Activated naive CD4-positive, alpha-beta T cell treated with anti-CD3 and anti-CD28 coated beads, Interleukin-2, amount 50 U/mL, for 24 hours (primary cell): Measurements from ENCODE around the gene FAM149B1.

ENCODE experiments used
- H3K27ac Mint-ChIP-seq: one replicate; pipeline ENCODE4 v1.8.0; 2021; ENCODE audit warnings: mild to moderate bottlenecking, mixed read lengths
- H3K27me3 Mint-ChIP-seq: one replicate; pipeline ENCODE4 v1.8.0; 2021; ENCODE audit warnings: mixed read lengths
- H3K36me3 Mint-ChIP-seq: one replicate; pipeline ENCODE4 v1.8.0; 2021; ENCODE audit warnings: mixed read lengths
- H3K4me1 Mint-ChIP-seq: one replicate; pipeline ENCODE4 v1.8.0; 2021; ENCODE audit warnings: mixed read lengths
- H3K4me3 Mint-ChIP-seq: one replicate; pipeline ENCODE4 v1.8.0; 2021; ENCODE audit warnings: mild to moderate bottlenecking, mixed read lengths
- H3K9me3 Mint-ChIP-seq: one replicate; pipeline ENCODE4 v1.8.0; 2021; ENCODE audit warnings: mixed read lengths

FAM149B1 gene

DNA sequence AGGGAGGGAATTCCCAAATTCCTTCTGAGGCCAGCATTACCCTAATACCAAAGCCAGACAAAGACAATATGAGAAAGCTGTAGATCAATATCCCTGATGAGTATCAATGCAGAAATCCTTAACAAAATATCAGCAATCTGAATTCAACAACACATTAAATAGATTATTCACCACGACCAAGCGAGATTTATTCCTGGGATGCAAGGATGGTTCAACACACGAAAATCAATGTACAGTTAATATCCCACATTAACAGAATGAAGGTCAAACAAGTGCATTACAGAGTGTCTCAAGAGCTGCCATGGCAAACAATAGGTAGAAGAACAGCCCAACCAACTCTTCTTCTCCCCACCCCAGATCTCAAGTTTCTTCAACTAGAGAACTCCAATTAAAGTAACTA lies 6.3 kb upstream of the FAM149B1 start:
- Mint-ChIP-seq H3K9me3 (no peaks in the 10 kb centered on the region), H3K27ac (no peak overlapping the region), H3K36me3 (peaks cover 15% of the 10 kb centered on the region), H3K4me1 (peaks cover 59% of the 10 kb centered on the region), H3K27me3 (no peaks in the 10 kb centered on the region), H3K4me3 (peak overlapping the region; percentile 31)

DNA sequence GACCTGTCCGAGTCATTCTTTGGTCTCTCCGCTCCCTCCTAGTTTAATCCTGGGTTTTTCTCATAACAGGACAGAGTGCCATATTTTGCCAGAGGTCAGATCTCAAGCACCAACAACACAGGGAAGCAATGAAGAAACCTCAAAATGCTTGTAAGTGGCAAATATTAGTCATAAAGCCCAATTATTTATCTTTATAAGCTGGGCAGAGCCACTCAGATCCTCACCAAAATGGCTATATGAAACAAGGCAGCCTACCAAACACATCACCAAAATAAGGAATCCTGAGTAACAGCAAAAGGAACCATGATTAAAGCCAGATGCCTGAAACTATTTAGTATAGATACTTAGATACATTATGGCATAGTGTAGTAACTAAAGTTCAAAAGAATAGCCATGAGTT lies 4.8 kb upstream of the FAM149B1 start:
- peak overlapping the region; percentile 87 for H3K27ac Mint-ChIP-seq
- no peaks in the 10 kb centered on the region for H3K27me3 Mint-ChIP-seq
- no peaks in the 10 kb centered on the region for H3K9me3 Mint-ChIP-seq
- H3K4me3 Mint-ChIP-seq = no peak overlapping the region
- H3K36me3 Mint-ChIP-seq = peaks cover 17% of the 10 kb centered on the region
- H3K4me1 Mint-ChIP-seq = peaks cover 72% of the 10 kb centered on the region

DNA sequence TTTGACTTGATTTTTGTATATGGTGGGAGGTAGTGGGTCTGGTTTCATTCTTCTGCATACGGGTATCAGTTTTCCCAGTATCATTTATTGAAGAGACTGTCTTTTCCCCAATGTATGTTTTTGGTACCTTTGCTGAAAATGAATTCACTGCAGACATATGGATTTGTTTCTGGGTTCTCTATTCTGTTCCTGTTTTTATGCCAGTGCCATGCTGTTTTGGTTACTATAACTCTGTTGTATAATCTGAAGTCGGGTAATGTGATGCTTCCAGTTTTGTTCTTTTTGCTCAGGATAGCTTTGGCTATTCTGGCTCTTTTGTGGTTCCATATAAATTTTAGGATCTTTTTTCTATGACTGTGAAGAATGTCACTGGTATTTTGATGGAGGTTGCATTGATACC lies 947 bp upstream of the FAM149B1 start:
- Mint-ChIP-seq H3K4me3 (peak overlapping the region; percentile 98), H3K4me1 (peaks cover 55% of the 10 kb centered on the region), H3K36me3 (peaks cover 12% of the 10 kb centered on the region), H3K27ac (peak overlapping the region; percentile 99), H3K9me3 (no peaks in the 10 kb centered on the region), H3K27me3 (no peaks in the 10 kb centered on the region)

DNA sequence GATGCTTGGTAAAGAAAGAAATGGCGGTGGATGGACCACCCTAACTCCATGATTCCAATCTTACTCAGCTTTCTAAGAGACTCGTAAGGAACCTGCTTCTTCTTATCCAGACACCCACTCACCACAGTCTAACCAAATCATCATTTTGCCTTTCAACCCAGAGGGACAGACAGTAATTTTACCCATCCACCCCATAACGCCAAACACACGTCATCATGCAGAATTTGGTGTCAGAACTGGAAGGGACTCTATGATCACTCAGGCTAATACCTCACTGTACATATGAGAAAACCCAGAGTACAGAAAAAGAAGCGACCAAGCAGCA lies 499 bp upstream of the FAM149B1 start:
- peaks cover 51% of the 10 kb centered on the region for H3K4me1 Mint-ChIP-seq
- no peaks in the 10 kb centered on the region for H3K9me3 Mint-ChIP-seq
- peak overlapping the region; percentile 99 for H3K27ac Mint-ChIP-seq
- no peaks in the 10 kb centered on the region for H3K27me3 Mint-ChIP-seq
- peaks cover 12% of the 10 kb centered on the region for H3K36me3 Mint-ChIP-seq
- H3K4me3 Mint-ChIP-seq = peak overlapping the region; percentile 98

DNA sequence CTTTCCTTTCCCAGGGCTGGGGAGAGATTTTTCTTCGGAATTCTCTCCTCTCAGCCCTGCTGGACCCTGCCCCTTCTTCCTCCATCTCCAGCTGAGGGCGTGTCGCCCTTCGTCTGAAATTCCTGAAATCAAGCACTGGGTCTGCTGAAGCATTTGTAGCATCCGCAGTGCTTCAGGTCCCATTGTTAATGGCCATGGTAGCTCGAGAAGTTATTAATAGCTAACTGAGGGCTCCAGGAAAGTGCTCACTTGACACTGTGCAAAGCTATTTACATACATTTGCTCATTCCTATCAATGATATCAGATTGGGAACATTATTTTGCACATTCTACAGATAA lies 515 bp downstream of the FAM149B1 start:
- peaks cover 12% of the 10 kb centered on the region for H3K36me3 Mint-ChIP-seq
- H3K4me3 Mint-ChIP-seq = peak overlapping the region; percentile 98
- H3K9me3 Mint-ChIP-seq = no peaks in the 10 kb centered on the region
- peak overlapping the region; percentile 92 for H3K27ac Mint-ChIP-seq
- no peaks in the 10 kb centered on the region for H3K27me3 Mint-ChIP-seq
- peaks cover 42% of the 10 kb centered on the region for H3K4me1 Mint-ChIP-seq

DNA sequence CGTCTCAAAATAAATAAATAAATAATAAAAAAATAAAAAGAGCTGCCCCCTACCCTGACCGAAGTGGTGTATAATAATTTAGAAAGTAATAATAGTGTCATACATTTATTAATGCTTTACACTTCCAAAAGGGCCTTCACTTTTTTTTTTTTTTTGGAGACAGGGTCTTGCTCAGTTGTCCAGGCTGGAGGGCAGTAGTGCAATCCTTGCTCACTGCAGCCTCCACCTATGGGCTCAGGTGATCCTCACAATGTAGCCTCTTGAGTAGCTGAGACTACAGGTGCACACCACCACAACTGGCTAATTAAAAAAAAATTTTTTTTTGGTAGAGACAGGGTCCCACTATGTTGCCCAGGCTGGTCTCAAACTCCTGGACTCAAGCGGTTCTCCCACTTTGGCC lies 1.4 kb downstream of the FAM149B1 start:
- Mint-ChIP-seq H3K4me1 (peaks cover 36% of the 10 kb centered on the region), H3K27me3 (no peaks in the 10 kb centered on the region), H3K36me3 (peaks cover 8% of the 10 kb centered on the region), H3K27ac (no peak overlapping the region), H3K4me3 (peak overlapping the region; percentile 19), H3K9me3 (no peaks in the 10 kb centered on the region)

DNA sequence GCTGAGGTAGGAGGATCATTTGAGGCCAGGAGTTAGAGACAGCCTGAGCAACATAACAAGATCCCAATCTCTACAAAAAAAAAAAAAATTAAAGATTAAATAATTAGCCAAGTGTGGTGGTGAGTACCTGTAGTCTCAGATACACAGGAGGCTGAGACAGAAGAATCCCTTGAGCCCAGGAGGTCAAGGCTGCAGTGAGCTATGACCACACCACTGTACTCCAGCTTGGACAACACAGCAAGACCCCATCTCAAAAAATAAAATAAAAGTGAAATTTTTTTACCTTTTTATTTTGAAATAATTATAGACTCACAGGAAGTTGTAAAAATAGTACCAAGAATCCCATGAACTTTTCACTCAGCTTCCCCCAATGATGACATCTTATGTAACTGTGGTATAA lies 4.9 kb downstream of the FAM149B1 start:
- Mint-ChIP-seq H3K4me3 (no peak overlapping the region), H3K36me3 (peaks cover 4% of the 10 kb centered on the region), H3K9me3 (no peaks in the 10 kb centered on the region), H3K4me1 (peaks cover 8% of the 10 kb centered on the region), H3K27me3 (no peaks in the 10 kb centered on the region), H3K27ac (no peak overlapping the region)

DNA sequence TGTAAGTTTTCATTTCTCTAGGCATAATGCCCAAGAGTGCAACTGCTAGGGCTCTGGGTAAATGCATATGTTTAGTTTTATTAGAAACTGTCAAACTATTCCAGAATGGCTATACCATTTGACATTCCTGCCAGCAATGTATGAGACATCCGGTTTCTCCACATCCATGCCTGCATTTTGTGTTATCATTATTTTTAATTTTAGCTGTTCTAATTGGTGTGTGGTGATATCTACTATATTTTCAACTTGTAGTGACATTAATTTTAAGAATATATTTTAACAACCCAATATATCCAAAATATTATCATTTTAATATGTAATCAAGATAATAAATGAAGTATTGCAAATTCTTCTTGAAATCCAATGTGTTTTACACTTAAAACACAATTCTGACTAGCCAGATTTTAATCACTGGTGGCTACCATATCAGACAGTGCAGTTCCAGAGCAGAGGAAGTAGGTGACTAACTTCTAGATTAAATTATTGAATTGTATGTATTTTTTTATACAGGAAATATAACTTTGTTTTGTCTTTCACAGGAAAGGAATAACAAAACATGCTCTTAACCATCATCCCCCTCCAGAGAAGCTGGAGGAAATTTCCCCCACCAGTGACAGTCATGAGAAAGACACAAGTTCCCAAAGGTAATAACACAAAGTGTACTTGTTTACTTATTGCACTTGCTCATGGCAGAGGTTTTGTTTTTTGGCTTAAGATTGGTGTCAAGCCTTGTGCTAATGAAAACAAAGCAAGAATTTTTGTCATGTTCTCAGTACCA lies 6.4 kb downstream of the FAM149B1 start:
- Mint-ChIP-seq H3K4me3 (no peak overlapping the region), H3K36me3 (peaks cover 4% of the 10 kb centered on the region)

DNA sequence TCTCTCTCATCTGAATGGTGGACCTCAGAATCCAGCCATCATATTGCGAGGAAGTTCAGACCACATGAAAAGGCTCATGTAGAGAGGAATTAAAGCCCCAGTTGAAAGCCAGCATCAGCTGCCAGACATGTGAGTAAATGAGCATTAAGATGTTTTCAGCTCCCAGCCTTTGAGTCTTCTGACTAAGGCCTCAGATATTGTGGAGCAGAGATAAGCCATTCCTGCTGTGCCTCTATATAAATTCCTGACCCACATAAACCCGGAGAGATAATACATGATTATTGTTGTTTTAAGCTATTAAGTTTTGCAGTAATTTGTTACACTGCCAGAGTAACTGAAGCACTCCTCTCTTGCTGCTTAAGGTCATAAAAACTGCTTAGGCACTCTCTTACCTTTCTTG lies 14.6 kb downstream of the FAM149B1 start:
- no peak overlapping the region for H3K4me3 Mint-ChIP-seq
- H3K4me1 Mint-ChIP-seq = no peaks in the 10 kb centered on the region
- H3K27me3 Mint-ChIP-seq = no peaks in the 10 kb centered on the region
- no peak overlapping the region for H3K27ac Mint-ChIP-seq
- H3K36me3 Mint-ChIP-seq = peaks cover 21% of the 10 kb centered on the region
- H3K9me3 Mint-ChIP-seq = no peaks in the 10 kb centered on the region

More for the DNA sequence above, 6.4 kb downstream of the FAM149B1 start:
- no peak overlapping the region for H3K27ac Mint-ChIP-seq
- no peaks in the 10 kb centered on the region for H3K27me3 Mint-ChIP-seq
- no peaks in the 10 kb centered on the region for H3K4me1 Mint-ChIP-seq
- no peaks in the 10 kb centered on the region for H3K9me3 Mint-ChIP-seq

DNA sequence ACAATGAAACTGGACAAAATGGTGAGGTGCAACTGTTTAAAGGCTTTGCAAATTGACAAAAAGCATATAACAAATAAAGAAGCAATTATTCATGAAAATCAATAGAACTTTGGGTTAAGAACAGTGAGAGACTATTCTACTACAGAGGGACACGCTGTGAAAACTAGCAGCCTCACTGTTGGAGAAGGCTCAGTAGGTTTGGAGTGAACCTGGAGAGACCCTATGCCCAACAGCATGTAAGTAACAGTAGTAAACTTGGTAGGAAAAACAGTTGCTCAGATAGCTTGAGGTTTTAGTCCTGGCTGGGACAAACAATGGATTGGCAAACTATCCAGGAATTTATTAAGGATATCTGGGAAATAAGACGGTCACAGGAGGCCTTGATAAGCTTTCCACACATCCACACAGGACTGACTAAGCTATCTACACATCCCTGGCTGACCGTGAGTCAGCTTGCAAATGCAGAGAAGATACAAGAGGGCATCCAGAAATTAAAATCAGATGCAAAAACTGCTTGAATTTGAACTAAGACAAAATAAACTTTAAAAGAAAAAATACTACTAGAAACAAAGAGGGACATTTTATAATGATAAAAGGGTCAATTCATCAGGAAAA lies 15.9 kb downstream of the FAM149B1 start:
- H3K27ac Mint-ChIP-seq = no peak overlapping the region
- H3K36me3 Mint-ChIP-seq = peaks cover 17% of the 10 kb centered on the region
- no peak overlapping the region for H3K4me3 Mint-ChIP-seq
- H3K9me3 Mint-ChIP-seq = no peaks in the 10 kb centered on the region
- H3K4me1 Mint-ChIP-seq = no peaks in the 10 kb centered on the region
- H3K27me3 Mint-ChIP-seq = no peaks in the 10 kb centered on the region

DNA sequence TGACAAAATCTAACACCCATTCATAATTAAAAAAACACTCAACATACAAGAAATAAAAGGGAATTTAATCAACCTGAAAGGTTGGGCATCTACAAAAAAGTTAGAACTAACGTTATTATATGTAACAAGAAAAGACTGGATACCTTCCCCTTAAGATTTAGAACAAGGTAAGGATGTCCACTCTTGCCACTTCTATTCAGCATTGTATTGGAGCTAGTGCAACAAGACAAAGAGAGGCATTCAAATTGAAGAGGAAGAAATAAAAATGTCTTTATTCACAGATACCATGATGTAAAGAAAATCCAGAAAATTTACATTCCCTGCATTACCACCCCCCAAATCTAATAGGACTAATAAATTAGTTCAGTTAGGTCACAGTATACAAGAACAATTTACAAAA lies 18.3 kb downstream of the FAM149B1 start:
- no peaks in the 10 kb centered on the region for H3K9me3 Mint-ChIP-seq
- H3K27me3 Mint-ChIP-seq = no peaks in the 10 kb centered on the region
- H3K27ac Mint-ChIP-seq = no peak overlapping the region
- H3K4me1 Mint-ChIP-seq = no peaks in the 10 kb centered on the region
- H3K4me3 Mint-ChIP-seq = no peak overlapping the region
- peaks cover 14% of the 10 kb centered on the region for H3K36me3 Mint-ChIP-seq

DNA sequence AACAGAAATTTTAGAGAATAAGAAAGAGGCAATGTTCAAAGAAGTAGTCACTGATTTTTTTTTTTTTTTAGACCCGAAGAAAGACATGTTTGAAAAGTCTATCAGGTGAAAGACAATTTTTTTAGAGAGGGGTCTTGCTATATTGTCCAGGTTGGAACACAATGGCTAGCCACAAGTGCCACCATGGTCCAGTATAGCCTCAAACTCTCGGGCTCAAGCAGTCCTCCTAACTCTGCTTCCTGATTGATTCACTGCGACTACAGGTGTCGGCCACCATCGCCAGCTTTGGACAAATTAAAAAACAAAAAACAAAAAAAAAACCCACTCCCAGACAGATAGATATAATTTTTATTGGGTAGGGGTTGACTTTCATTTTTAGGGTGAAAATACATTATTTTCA lies 22.3 kb downstream of the FAM149B1 start:
- peaks cover 3% of the 10 kb centered on the region for H3K36me3 Mint-ChIP-seq
- H3K4me3 Mint-ChIP-seq = no peak overlapping the region
- no peak overlapping the region for H3K27ac Mint-ChIP-seq
- no peaks in the 10 kb centered on the region for H3K9me3 Mint-ChIP-seq
- H3K27me3 Mint-ChIP-seq = no peaks in the 10 kb centered on the region
- no peaks in the 10 kb centered on the region for H3K4me1 Mint-ChIP-seq

DNA sequence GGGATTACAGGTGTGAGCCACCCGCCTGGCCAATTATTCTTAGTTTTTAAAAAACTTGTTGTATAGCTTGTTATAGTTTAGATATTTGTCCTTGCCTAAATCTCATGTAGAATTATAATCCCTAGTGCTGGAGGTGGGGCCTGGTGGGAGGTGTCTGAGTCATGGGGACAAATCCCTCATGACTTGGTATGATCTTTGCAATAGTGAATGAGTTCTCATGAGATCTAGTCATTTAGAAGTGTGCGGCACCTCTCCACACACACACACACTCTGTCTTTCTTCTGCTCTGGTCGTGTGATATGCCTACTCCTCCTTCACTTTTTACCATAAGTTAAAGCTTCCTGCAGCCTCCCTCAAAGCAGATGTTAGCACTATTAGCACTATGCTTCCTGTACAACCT lies 37.2 kb downstream of the FAM149B1 start:
- Mint-ChIP-seq H3K36me3 (peaks cover 15% of the 10 kb centered on the region), H3K4me1 (no peaks in the 10 kb centered on the region), H3K4me3 (no peak overlapping the region), H3K9me3 (no peaks in the 10 kb centered on the region), H3K27ac (no peak overlapping the region), H3K27me3 (no peaks in the 10 kb centered on the region)

DNA sequence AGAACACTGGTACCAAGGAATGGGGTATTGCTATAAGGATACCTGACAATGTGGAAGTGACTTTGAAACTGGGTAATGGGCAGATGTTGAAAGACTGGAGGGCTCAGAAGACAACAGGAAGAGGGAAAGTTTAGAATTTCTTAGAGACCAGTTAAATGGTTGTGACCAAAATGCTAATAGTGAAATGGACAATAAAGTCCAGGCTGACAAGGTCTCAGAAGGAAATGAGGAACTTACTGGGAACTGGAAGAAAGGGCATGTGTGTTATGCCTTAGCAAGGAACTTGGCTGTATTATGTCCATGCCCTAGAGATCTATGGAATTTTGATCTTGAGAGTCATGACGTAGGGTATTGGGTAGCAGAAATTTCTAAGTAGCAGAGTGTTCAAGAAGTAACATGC lies 38.0 kb downstream of the FAM149B1 start:
- H3K27me3 Mint-ChIP-seq = no peaks in the 10 kb centered on the region

DNA sequence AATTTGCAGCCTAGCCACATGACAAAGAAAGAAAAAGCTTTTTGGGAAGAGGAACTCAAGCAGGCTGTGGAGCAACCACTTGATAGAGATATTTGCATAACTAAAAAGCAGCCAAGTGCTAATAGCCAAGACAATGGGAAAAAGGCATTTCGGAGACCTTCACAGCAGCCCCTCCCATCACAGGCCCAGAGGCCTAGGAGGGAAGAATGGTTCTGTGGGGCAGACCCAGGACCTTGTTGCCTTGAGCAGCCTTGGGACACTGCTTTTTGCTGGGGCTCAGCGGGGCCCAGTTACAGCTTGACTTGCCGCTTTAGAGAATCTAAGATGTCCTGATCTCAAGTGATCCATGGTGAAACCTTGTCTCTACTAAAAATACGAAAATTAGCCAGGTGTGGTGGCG lies 38.5 kb downstream of the FAM149B1 start:
- H3K4me1 Mint-ChIP-seq = no peaks in the 10 kb centered on the region
- H3K9me3 Mint-ChIP-seq = no peaks in the 10 kb centered on the region
- no peak overlapping the region for H3K4me3 Mint-ChIP-seq
- no peak overlapping the region for H3K27ac Mint-ChIP-seq
- no peaks in the 10 kb centered on the region for H3K27me3 Mint-ChIP-seq
- peaks cover 17% of the 10 kb centered on the region for H3K36me3 Mint-ChIP-seq

More for the DNA sequence above, 38.0 kb downstream of the FAM149B1 start:
- Mint-ChIP-seq H3K27ac (no peak overlapping the region), H3K9me3 (no peaks in the 10 kb centered on the region), H3K4me1 (no peaks in the 10 kb centered on the region), H3K4me3 (no peak overlapping the region), H3K36me3 (peaks cover 15% of the 10 kb centered on the region)

DNA sequence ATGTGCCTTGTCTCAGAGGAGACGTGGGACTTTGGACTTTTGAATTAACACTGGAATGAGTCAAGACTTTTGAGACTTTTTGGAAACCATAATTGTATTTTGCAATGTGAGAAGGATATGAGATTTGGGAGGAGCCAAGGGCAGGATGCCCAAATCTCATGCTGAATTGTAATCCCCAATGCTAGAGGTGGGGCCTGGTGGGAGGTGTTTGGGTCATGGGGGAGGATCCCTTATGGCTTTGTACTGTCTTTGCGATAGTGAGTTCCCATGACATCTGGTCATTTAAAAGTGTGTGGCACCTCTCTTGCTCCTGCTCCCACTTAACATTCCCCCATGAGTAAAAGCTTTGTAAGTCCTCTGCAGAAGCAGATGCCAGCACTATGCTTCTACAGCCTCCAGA lies 40.0 kb downstream of the FAM149B1 start:
- H3K36me3 Mint-ChIP-seq = peaks cover 19% of the 10 kb centered on the region
- H3K9me3 Mint-ChIP-seq = no peaks in the 10 kb centered on the region
- no peaks in the 10 kb centered on the region for H3K4me1 Mint-ChIP-seq
- H3K27ac Mint-ChIP-seq = no peak overlapping the region
- H3K27me3 Mint-ChIP-seq = no peaks in the 10 kb centered on the region
- H3K4me3 Mint-ChIP-seq = no peak overlapping the region

DNA sequence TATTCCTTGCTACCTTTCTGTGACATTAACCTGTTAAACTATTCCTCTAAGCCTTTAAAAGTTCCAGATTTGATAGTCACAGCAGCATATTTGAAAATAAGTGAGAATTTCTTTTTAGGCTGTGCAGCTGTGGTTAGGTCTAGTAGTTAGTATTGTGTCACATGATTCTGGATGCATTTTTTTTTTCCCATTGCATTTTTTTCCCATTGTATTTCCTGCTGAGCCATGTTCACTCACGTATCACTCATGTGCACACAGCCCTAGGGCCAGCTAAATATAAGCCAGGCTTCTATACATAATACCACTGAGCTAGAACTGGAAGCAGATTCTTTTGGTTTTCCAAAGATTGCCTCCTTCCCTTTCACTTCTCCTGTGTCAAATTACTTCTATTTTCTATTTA lies 41.8 kb downstream of the FAM149B1 start:
- H3K4me3 Mint-ChIP-seq = no peak overlapping the region
- no peak overlapping the region for H3K27ac Mint-ChIP-seq
- no peaks in the 10 kb centered on the region for H3K9me3 Mint-ChIP-seq
- H3K27me3 Mint-ChIP-seq = no peaks in the 10 kb centered on the region
- no peaks in the 10 kb centered on the region for H3K4me1 Mint-ChIP-seq
- peaks cover 26% of the 10 kb centered on the region for H3K36me3 Mint-ChIP-seq
